ENCODE results near the gene ABHD17B. TPM values are rescaled to one million over a fixed set of nuclear protein-coding genes. Genes with fewer than 3 reads are reported as not detected.

The ABHD17B gene
- polyA plus RNA-seq, 2 of the 4 experiments (the other 2 are of a cell fraction): 16.6 to 25.3 TPM

DNA sequence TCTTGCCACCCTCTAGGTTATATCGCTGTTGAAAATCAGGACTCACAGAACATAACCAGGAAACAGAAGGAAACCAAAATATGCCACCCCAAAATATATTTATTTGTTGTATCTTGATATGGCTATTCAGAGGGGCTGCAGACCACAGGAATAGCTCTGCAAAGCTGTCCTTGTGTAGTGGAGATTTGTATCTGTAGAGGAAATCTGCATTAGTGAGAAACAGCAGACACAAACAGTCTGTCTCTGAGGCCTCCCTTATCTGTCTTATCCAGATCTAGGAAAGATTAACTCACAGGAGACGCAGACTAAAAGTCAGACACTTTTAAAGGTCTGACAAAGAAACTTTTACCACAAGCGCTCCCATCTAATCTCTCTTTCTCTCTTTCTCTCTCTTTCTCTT, 88.5 kb downstream of the ABHD17B start:
- WGBS (ENCODE audit: missing lambda C conversion rate): 79% methylated on average over 3 of the region's 3 CpGs
- ATAC-seq (0 out of 6 replicates have a peak, but pooled peaks of 1 of the 2 experiments have one; percentile 19), DNase-seq (ENCODE audit: low read depth in 1 of 2, low spot score in 1 of 2) (no peak), FAIRE-seq (no peak)
- Histone ChIP-seq H3K27ac (no peak overlapping the region), H3K4me2 (no peak overlapping the region), H3K9me3 (no peaks in the 10 kb centered on the region), H3K4me3 (no peak overlapping the region), H3K4me1 (peaks cover 19% of the 10 kb centered on the region)
- CTCF ChIA-PET: interaction anchor here (7.9 to 9.8 kb wide), 2 partner anchors 16 to 537 kb away, joined by 53 to 76 read pairs; no protein-coding TSS in a partner anchor
- no peak for TF ChIP-seq NR3C1 (IDR thresholded peaks at IDR 0.05)
- no peak for TF ChIP-seq TP53 (CRISPR knock-in tag; IDR thresholded peaks at IDR 0.05)
- TF ChIP-seq, protein P1, sequence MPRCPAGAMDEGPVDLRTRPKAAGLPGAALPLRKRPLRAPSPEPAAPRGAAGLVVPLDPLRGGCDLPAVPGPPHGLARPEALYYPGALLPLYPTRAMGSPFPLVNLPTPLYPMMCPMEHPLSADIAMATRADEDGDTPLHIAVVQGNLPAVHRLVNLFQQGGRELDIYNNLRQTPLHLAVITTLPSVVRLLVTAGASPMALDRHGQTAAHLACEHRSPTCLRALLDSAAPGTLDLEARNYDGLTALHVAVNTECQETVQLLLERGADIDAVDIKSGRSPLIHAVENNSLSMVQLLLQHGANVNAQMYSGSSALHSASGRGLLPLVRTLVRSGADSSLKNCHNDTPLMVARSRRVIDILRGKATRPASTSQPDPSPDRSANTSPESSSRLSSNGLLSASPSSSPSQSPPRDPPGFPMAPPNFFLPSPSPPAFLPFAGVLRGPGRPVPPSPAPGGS (IDR thresholded peaks at IDR 0.05): no peak
- TF ChIP-seq CHD2 (IDR thresholded peaks at IDR 0.05; ENCODE audit: low read length, partially characterized antibody): no peak
- TF ChIP-seq BHLHE40 (IDR thresholded peaks at IDR 0.05; ENCODE audit: low read depth, low read length): no peak
- TF ChIP-seq FOSL2 (IDR thresholded peaks at IDR 0.05): no peak
- no peak for TF ChIP-seq FOSL2 (CRISPR knock-in tag; IDR thresholded peaks at IDR 0.05)
- no peak for TF ChIP-seq SREBF2 (IDR thresholded peaks at IDR 0.05)
- TF ChIP-seq NFE2L2 (conservative IDR thresholded peaks at IDR 0.05; ENCODE audit: low read length): no peak
- POLR2A ChIA-PET: no interaction called here

DNA sequence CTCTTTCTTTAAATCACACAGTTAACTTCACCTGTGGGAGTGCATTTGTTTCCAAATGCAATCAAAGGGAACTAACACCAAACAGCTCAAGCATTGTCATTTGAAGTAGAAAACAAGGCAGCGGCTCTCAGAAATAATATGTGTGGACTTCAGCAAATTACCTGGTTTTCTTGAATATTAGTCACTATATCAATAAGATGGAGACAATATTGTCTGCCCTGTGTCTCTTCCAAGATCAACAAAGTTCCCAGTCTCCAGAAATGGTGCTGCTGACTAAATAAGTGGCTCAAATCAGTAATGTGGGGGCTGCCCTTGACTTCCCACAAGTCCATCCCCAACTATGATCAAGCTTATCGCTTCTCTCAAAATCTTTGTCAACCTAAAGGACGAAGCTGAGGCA, 89.6 kb downstream of the ABHD17B start:
- H3K27ac ChIP-seq: no peak overlapping the region
- FAIRE-seq: no peak
- H3K9me3 ChIP-seq: no peaks in the 10 kb centered on the region
- WGBS (ENCODE audit: missing lambda C conversion rate): 55% methylated on average over 3 of the region's 3 CpGs
- H3K4me3 ChIP-seq: no peak overlapping the region
- TF ChIP-seq KDM1A (IDR thresholded peaks at IDR 0.05; ENCODE audit: low read depth): no peak
- TF ChIP-seq JUNB (IDR thresholded peaks at IDR 0.05): no peak
- TF ChIP-seq HOXB13 (CRISPR knock-in tag; IDR thresholded peaks at IDR 0.05; ENCODE audit: low read depth): no peak
- no peak for TF ChIP-seq CBX8 (IDR thresholded peaks at IDR 0.05)
- no peak for TF ChIP-seq TFCP2L1 (CRISPR knock-in tag; IDR thresholded peaks at IDR 0.05)
- TF ChIP-seq CHD2 (IDR thresholded peaks at IDR 0.05; ENCODE audit: low read length, partially characterized antibody): no peak
- TF ChIP-seq NR3C1 (IDR thresholded peaks at IDR 0.05): no peak
- no peak for TF ChIP-seq SMC3 (IDR thresholded peaks at IDR 0.05)
- TF ChIP-seq JUN (IDR thresholded peaks at IDR 0.05): no peak
- TF ChIP-seq, protein P2, sequence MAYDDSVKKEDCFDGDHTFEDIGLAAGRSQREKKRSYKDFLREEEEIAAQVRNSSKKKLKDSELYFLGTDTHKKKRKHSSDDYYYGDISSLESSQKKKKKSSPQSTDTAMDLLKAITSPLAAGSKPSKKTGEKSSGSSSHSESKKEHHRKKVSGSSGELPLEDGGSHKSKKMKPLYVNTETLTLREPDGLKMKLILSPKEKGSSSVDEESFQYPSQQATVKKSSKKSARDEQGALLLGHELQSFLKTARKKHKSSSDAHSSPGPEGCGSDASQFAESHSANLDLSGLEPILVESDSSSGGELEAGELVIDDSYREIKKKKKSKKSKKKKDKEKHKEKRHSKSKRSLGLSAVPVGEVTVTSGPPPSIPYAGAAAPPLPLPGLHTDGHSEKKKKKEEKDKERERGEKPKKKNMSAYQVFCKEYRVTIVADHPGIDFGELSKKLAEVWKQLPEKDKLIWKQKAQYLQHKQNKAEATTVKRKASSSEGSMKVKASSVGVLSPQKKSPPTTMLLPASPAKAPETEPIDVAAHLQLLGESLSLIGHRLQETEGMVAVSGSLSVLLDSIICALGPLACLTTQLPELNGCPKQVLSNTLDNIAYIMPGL (CRISPR knock-in tag; IDR thresholded peaks at IDR 0.05; ENCODE audit: borderline replicate concordance): no peak
- TF ChIP-seq EP300 (IDR thresholded peaks at IDR 0.05): no peak
- TF ChIP-seq, protein P3, sequence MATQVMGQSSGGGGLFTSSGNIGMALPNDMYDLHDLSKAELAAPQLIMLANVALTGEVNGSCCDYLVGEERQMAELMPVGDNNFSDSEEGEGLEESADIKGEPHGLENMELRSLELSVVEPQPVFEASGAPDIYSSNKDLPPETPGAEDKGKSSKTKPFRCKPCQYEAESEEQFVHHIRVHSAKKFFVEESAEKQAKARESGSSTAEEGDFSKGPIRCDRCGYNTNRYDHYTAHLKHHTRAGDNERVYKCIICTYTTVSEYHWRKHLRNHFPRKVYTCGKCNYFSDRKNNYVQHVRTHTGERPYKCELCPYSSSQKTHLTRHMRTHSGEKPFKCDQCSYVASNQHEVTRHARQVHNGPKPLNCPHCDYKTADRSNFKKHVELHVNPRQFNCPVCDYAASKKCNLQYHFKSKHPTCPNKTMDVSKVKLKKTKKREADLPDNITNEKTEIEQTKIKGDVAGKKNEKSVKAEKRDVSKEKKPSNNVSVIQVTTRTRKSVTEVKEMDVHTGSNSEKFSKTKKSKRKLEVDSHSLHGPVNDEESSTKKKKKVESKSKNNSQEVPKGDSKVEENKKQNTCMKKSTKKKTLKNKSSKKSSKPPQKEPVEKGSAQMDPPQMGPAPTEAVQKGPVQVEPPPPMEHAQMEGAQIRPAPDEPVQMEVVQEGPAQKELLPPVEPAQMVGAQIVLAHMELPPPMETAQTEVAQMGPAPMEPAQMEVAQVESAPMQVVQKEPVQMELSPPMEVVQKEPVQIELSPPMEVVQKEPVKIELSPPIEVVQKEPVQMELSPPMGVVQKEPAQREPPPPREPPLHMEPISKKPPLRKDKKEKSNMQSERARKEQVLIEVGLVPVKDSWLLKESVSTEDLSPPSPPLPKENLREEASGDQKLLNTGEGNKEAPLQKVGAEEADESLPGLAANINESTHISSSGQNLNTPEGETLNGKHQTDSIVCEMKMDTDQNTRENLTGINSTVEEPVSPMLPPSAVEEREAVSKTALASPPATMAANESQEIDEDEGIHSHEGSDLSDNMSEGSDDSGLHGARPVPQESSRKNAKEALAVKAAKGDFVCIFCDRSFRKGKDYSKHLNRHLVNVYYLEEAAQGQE (IDR thresholded peaks at IDR 0.05): no peak
- TF ChIP-seq TP53 (CRISPR knock-in tag; IDR thresholded peaks at IDR 0.05): no peak
- TF ChIP-seq HOXB5 (CRISPR knock-in tag; IDR thresholded peaks at IDR 0.05): no peak
- TF ChIP-seq HDAC2 (IDR thresholded peaks at IDR 0.05): no peak
- POLR2A ChIA-PET: no interaction called here
- no peak for DNase-seq (ENCODE audit: low read depth in 1 of 2, low spot score in 1 of 2)
- CTCF ChIA-PET: interaction anchor here (0.6 to 9.8 kb wide), 6 partner anchors 8 to 536 kb away, joined by 3 to 76 read pairs (median 6); no protein-coding TSS in a partner anchor
- no peak for ATAC-seq
- peaks cover 15% of the 10 kb centered on the region for H3K4me1 ChIP-seq
- H3K4me2 ChIP-seq: no peak overlapping the region

Data from A549 (cell line).